WTC11 (cell line): ENCODE measurements around the gene PCDHGA9. TPM values are rescaled to one million over a fixed set of nuclear protein-coding genes. Genes with fewer than 3 reads are reported as not detected.
"Not testable (repeated sequence)": the region's sequence is repeated elsewhere in the genome, so short reads cannot be mapped to it uniquely, and the experiment has no call there.

Experiments
- ATAC-seq: fragments of 200-7000 bp; cut with Tn5 transposase; 2 replicates; pipeline ENCODE4 v1.10.0; 2021; ENCODE audit warnings: mild to moderate bottlenecking, moderate library complexity
- CTCF ChIA-PET: fragments of 300-600 bp; sonication (Branson Sonifier 250); formaldehyde crosslinking; loops from one replicate; lab custom pipeline; 2021; ENCODE audit warnings: antibody characterized with exemption; lab: Charles Lee
- POLR2A ChIA-PET: fragments of 350-600 bp; sonication (Branson Sonifier 250); formaldehyde crosslinking; loops from one replicate; lab custom pipeline; 2021; ENCODE audit warnings: antibody characterized with exemption; lab: Charles Lee
- DNase-seq: peaks from one replicate; pipeline ENCODE4 v3.0.0; 2021; ENCODE audit warnings: low spot score
- H3K27ac Mint-ChIP-seq: 2 replicates; pipeline ENCODE4 v1.8.0; 2021; ENCODE audit warnings: mixed read lengths
- H3K27me3 Mint-ChIP-seq: 2 replicates; pipeline ENCODE4 v1.8.0; 2021; ENCODE audit warnings: low read depth, mild to moderate bottlenecking, moderate library complexity, mixed read lengths
- H3K36me3 Mint-ChIP-seq: 2 replicates; pipeline ENCODE4 v1.8.0; 2021; ENCODE audit warnings: mixed read lengths
- H3K4me1 Mint-ChIP-seq: 2 replicates; pipeline ENCODE4 v1.8.0; 2022; ENCODE audit warnings: mixed read lengths
- H3K4me3 Mint-ChIP-seq: 2 replicates; pipeline ENCODE4 v1.8.0; 2021; ENCODE audit warnings: mild to moderate bottlenecking, moderate library complexity, mixed read lengths
- H3K9me3 Mint-ChIP-seq: 2 replicates; pipeline ENCODE4 v1.8.0; 2021; ENCODE audit warnings: mixed read lengths
- AR ChIP-seq: fragments of 250-450 bp; sonication (Bioruptor Pico); IDR thresholded peaks from 2 replicates; pipeline ENCODE4 v1.9.0; 2021; ENCODE audit warnings: mild to moderate bottlenecking
- ATF3 ChIP-seq: sonication (generic); formaldehyde crosslinking; conservative IDR thresholded peaks from 2 replicates; pipeline ENCODE4 v1.8.1; 2022; ENCODE audit warnings: mild to moderate bottlenecking, missing genetic modification reagents
- ESRRA ChIP-seq: sonication (generic); formaldehyde crosslinking; IDR thresholded peaks from 2 replicates; pipeline ENCODE4 v1.8.1; 2022; ENCODE audit warnings: mild to moderate bottlenecking, missing genetic modification reagents, borderline replicate concordance
- FOXJ3 ChIP-seq: sonication (generic); formaldehyde crosslinking; IDR thresholded peaks from 2 replicates; pipeline ENCODE4 v1.9.0; 2021; ENCODE audit warnings: missing genetic modification reagents, mild to moderate bottlenecking, borderline replicate concordance
- FOXK1 ChIP-seq: sonication (generic); formaldehyde crosslinking; IDR thresholded peaks from 2 replicates; pipeline ENCODE4 v1.8.0; 2022; ENCODE audit warnings: mild to moderate bottlenecking, moderate library complexity, missing genetic modification reagents
- FOXP1 ChIP-seq: sonication (generic); formaldehyde crosslinking; IDR thresholded peaks from 2 replicates; pipeline ENCODE4 v1.8.0; 2022; ENCODE audit warnings: missing genetic modification reagents, mild to moderate bottlenecking, moderate library complexity, borderline replicate concordance
- JUN ChIP-seq: sonication (generic); formaldehyde crosslinking; IDR thresholded peaks from 2 replicates; pipeline ENCODE4 v1.8.0; 2023; ENCODE audit warnings: mild to moderate bottlenecking, missing genetic modification reagents
- NFATC4 ChIP-seq: fragments of 250-450 bp; sonication (Bioruptor Pico); IDR thresholded peaks from 2 replicates; pipeline ENCODE4 v1.9.0; 2021; ENCODE audit warnings: mild to moderate bottlenecking
- NFE2L1 ChIP-seq: sonication (generic); formaldehyde crosslinking; IDR thresholded peaks from 2 replicates; pipeline ENCODE4 v1.8.1; 2023; ENCODE audit warnings: missing genetic modification reagents
- NR3C1 ChIP-seq: sonication (generic); formaldehyde crosslinking; conservative IDR thresholded peaks from 2 replicates; pipeline ENCODE4 v1.8.1; 2023; ENCODE audit warnings: low read depth, mild to moderate bottlenecking, missing genetic modification reagents
- OVOL2 ChIP-seq: fragments of 250-450 bp; sonication (Bioruptor Pico); IDR thresholded peaks from 2 replicates; pipeline ENCODE4 v1.9.0; 2021; ENCODE audit warnings: mild to moderate bottlenecking, borderline replicate concordance
- PRRX2 ChIP-seq: fragments of 250-450 bp; sonication (Bioruptor Pico); IDR thresholded peaks from 2 replicates; pipeline ENCODE4 v1.8.0; 2021; ENCODE audit warnings: mild to moderate bottlenecking
- RORB ChIP-seq: fragments of 250-450 bp; sonication (Bioruptor Pico); IDR thresholded peaks from 2 replicates; pipeline ENCODE4 v1.9.0; 2021; ENCODE audit warnings: mild to moderate bottlenecking
- SMAD4 ChIP-seq: sonication (generic); formaldehyde crosslinking; IDR thresholded peaks from 2 replicates; pipeline ENCODE4 v1.8.0; 2022; ENCODE audit warnings: mild to moderate bottlenecking, missing genetic modification reagents
- SOX15 ChIP-seq: fragments of 250-450 bp; sonication (Bioruptor Pico); IDR thresholded peaks from 2 replicates; pipeline ENCODE4 v1.9.0; 2021; ENCODE audit warnings: mild to moderate bottlenecking
- TEAD1 ChIP-seq: sonication (generic); formaldehyde crosslinking; IDR thresholded peaks from 2 replicates; pipeline ENCODE4 v1.8.0; 2022; ENCODE audit warnings: mild to moderate bottlenecking, missing genetic modification reagents
- TP53 ChIP-seq: sonication (generic); formaldehyde crosslinking; IDR thresholded peaks from 2 replicates; pipeline ENCODE4 v1.8.1; 2023; ENCODE audit warnings: mild to moderate bottlenecking, missing genetic modification reagents
- ZBTB21 ChIP-seq: sonication (generic); formaldehyde crosslinking; IDR thresholded peaks from 2 replicates; pipeline ENCODE4 v1.8.1; 2023; ENCODE audit warnings: mild to moderate bottlenecking, missing genetic modification reagents, borderline replicate concordance
- ZNF138 ChIP-seq: sonication (generic); formaldehyde crosslinking; conservative IDR thresholded peaks from 2 replicates; pipeline ENCODE4 v1.8.1; 2022; ENCODE audit warnings: mild to moderate bottlenecking, moderate library complexity, missing genetic modification reagents
- ZNF219 ChIP-seq: sonication (generic); formaldehyde crosslinking; IDR thresholded peaks from 2 replicates; pipeline ENCODE4 v1.8.0; 2023; ENCODE audit warnings: missing genetic modification reagents, mild to moderate bottlenecking, borderline replicate concordance
- ZNF396 ChIP-seq: fragments of 250-450 bp; sonication (Bioruptor Pico); IDR thresholded peaks from 2 replicates; pipeline ENCODE4 v1.8.0; 2021; ENCODE audit warnings: mild to moderate bottlenecking, moderate library complexity, borderline replicate concordance
- total RNA-seq: library from RNA; stranded (reverse); gene quantifications from 3 replicates; pipeline ENCODE4 v1.2.3, GENCODE V29; 2021
- TF ChIP-seq, protein P1 (sequence below): sonication (generic); formaldehyde crosslinking; IDR thresholded peaks from 2 replicates; pipeline ENCODE4 v1.8.1; 2023; ENCODE audit warnings: mild to moderate bottlenecking, missing genetic modification reagents
- TF ChIP-seq, protein P2 (sequence below): fragments of 250-450 bp; sonication (Bioruptor Pico); IDR thresholded peaks from 2 replicates; pipeline ENCODE4 v2.1.2; 2022; ENCODE audit warnings: mild to moderate bottlenecking, moderate library complexity
- TF ChIP-seq, protein P3 (sequence below): fragments of 250-450 bp; sonication (Bioruptor Pico); IDR thresholded peaks from 2 replicates; pipeline ENCODE4 v1.9.0; 2021; ENCODE audit warnings: mild to moderate bottlenecking, borderline replicate concordance

The PCDHGA9 gene
- total RNA-seq, 1 experiment from 2014 or later: 2.9 TPM

DNA sequence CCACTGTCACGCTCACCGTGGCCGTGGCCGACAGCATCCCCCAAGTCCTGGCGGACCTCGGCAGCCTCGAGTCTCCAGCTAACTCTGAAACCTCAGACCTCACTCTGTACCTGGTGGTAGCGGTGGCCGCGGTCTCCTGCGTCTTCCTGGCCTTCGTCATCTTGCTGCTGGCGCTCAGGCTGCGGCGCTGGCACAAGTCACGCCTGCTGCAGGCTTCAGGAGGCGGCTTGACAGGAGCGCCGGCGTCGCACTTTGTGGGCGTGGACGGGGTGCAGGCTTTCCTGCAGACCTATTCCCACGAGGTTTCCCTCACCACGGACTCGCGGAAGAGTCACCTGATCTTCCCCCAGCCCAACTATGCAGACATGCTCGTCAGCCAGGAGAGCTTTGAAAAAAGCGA, 30.1 kb downstream of the PCDHGA9 start:
- peaks cover 51% of the 10 kb centered on the region for H3K36me3 Mint-ChIP-seq
- H3K27me3 Mint-ChIP-seq, H3K27ac Mint-ChIP-seq, DNase-seq, POLR2A ChIA-PET, H3K4me1 Mint-ChIP-seq, H3K4me3 Mint-ChIP-seq, ATAC-seq: not testable (repeated sequence)
- CTCF ChIA-PET: interaction anchor here (0.8 kb wide), 1 partner anchor 11 kb away, joined by 3 read pairs; the partner anchor contains the start of gene PCDHGA11
- peaks cover 50% of the 10 kb centered on the region for H3K9me3 Mint-ChIP-seq

DNA sequence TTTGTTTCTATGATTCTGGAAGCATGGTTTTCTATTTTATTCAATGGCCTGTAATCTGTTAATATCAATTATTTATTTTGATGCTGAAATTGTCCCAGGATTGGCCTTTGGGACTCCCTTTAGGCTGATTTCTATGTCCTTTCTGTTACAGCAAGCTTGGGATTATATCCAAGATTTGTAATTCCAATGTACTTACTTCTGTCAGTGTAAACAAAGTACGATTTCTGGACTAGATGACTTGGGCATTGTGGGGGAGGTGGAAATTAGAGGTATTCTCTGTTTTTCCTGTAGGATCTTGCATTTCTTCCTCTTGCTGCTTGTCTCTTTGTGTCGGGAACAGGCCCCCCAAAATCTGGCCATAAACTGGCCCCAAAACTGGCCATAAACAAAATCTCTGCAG, 31.4 kb downstream of the PCDHGA9 start:
- DNase-seq: no peak
- Mint-ChIP-seq H3K27me3 (no peaks in the 10 kb centered on the region), H3K9me3 (peaks cover 44% of the 10 kb centered on the region), H3K36me3 (peaks cover 40% of the 10 kb centered on the region), H3K4me3 (no peak overlapping the region), H3K27ac (no peak overlapping the region), H3K4me1 (peaks cover under 1% of the 10 kb centered on the region)
- ChIA-PET POLR2A (no interaction called here), CTCF (no interaction called here)
- TF ChIP-seq, protein P1, sequence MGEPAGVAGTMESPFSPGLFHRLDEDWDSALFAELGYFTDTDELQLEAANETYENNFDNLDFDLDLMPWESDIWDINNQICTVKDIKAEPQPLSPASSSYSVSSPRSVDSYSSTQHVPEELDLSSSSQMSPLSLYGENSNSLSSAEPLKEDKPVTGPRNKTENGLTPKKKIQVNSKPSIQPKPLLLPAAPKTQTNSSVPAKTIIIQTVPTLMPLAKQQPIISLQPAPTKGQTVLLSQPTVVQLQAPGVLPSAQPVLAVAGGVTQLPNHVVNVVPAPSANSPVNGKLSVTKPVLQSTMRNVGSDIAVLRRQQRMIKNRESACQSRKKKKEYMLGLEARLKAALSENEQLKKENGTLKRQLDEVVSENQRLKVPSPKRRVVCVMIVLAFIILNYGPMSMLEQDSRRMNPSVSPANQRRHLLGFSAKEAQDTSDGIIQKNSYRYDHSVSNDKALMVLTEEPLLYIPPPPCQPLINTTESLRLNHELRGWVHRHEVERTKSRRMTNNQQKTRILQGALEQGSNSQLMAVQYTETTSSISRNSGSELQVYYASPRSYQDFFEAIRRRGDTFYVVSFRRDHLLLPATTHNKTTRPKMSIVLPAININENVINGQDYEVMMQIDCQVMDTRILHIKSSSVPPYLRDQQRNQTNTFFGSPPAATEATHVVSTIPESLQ (CRISPR knock-in tag): no peak
- TF ChIP-seq, protein P2, sequence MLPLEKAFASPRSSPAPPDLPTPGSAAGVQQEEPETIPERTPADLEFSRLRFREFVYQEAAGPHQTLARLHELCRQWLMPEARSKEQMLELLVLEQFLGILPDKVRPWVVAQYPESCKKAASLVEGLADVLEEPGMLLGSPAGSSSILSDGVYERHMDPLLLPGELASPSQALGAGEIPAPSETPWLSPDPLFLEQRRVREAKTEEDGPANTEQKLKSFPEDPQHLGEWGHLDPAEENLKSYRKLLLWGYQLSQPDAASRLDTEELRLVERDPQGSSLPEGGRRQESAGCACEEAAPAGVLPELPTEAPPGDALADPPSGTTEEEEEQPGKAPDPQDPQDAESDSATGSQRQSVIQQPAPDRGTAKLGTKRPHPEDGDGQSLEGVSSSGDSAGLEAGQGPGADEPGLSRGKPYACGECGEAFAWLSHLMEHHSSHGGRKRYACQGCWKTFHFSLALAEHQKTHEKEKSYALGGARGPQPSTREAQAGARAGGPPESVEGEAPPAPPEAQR (CRISPR knock-in tag): no peak
- TF ChIP-seq AR (no peak), OVOL2 (no peak), NFATC4 (no peak), TP53 (no peak), ZNF138 (CRISPR knock-in tag) (no peak), PRRX2 (CRISPR knock-in tag) (no peak), NR3C1 (CRISPR knock-in tag) (no peak), SOX15 (CRISPR knock-in tag) (no peak)
- no peak for ATAC-seq

DNA sequence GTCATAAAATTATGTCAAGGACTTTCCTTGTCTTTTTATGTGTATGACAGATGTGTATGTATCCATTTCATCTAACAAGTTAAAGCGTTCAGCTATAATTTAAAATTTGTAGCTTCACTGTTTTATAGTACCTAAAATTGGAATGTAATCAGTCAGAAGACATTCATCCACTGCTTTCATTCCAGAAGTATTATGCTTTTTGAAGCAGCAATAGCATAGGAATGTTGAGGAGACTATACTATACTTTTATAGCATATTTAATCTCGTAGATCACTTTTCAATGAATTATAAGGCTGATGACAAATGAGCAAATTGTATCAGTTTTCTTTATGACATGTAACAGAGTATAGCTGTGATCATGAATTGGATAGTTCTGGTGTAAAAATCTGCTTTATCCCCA, 34.6 kb downstream of the PCDHGA9 start:
- Mint-ChIP-seq H3K4me3 (no peak overlapping the region), H3K27me3 (no peaks in the 10 kb centered on the region), H3K4me1 (peaks cover 10% of the 10 kb centered on the region), H3K36me3 (peaks cover 34% of the 10 kb centered on the region), H3K27ac (no peak overlapping the region), H3K9me3 (peaks cover 33% of the 10 kb centered on the region)
- POLR2A ChIA-PET: no interaction called here
- CTCF ChIA-PET: no interaction called here
- ATAC-seq (no peak), DNase-seq (no peak)
- TF ChIP-seq ESRRA (CRISPR knock-in tag) (no peak), ZNF396 (no peak), RORB (CRISPR knock-in tag) (no peak), ZBTB21 (CRISPR knock-in tag) (no peak), NFE2L1 (CRISPR knock-in tag) (no peak), TEAD1 (CRISPR knock-in tag) (no peak), ZNF219 (no peak), FOXP1 (CRISPR knock-in tag) (no peak), ATF3 (CRISPR knock-in tag) (no peak), SMAD4 (no peak), JUN (CRISPR knock-in tag) (no peak), FOXK1 (CRISPR knock-in tag) (no peak), FOXJ3 (CRISPR knock-in tag) (no peak)
- TF ChIP-seq, protein P3, sequence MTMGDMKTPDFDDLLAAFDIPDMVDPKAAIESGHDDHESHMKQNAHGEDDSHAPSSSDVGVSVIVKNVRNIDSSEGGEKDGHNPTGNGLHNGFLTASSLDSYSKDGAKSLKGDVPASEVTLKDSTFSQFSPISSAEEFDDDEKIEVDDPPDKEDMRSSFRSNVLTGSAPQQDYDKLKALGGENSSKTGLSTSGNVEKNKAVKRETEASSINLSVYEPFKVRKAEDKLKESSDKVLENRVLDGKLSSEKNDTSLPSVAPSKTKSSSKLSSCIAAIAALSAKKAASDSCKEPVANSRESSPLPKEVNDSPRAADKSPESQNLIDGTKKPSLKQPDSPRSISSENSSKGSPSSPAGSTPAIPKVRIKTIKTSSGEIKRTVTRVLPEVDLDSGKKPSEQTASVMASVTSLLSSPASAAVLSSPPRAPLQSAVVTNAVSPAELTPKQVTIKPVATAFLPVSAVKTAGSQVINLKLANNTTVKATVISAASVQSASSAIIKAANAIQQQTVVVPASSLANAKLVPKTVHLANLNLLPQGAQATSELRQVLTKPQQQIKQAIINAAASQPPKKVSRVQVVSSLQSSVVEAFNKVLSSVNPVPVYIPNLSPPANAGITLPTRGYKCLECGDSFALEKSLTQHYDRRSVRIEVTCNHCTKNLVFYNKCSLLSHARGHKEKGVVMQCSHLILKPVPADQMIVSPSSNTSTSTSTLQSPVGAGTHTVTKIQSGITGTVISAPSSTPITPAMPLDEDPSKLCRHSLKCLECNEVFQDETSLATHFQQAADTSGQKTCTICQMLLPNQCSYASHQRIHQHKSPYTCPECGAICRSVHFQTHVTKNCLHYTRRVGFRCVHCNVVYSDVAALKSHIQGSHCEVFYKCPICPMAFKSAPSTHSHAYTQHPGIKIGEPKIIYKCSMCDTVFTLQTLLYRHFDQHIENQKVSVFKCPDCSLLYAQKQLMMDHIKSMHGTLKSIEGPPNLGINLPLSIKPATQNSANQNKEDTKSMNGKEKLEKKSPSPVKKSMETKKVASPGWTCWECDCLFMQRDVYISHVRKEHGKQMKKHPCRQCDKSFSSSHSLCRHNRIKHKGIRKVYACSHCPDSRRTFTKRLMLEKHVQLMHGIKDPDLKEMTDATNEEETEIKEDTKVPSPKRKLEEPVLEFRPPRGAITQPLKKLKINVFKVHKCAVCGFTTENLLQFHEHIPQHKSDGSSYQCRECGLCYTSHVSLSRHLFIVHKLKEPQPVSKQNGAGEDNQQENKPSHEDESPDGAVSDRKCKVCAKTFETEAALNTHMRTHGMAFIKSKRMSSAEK: no peak
